Measurements from ENCODE around the gene TRIM24.
A peak's percentile ranks its signal among the peaks of the same experiment; 100 is the strongest.
"Not testable (repeated sequence)": the region's sequence is repeated elsewhere in the genome, so short reads cannot be mapped to it uniquely, and the experiment has no call there.

TRIM24 gene

DNA sequence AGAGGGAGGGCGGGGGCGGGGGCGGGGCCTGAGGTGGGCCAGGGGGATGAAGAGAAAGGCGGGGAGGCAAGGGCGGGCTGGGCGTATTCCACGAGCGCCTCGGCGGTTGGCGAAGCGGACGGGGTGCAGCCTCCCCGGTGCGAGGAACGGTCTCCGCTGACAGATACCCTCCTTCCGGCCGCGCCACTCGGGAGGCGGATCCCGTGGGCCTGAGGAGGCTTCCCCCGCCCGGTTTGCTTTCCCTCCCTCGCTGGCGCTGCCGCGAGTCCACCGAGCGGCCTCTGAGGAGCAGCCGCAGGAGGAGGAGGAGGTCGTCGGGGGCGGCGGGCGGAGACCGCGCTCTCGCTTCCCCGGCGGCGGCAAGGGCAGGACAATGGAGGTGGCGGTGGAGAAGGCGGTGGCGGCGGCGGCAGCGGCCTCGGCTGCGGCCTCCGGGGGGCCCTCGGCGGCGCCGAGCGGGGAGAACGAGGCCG, at the start of gene TRIM24:
Gene TRIM24 (plus strand): TSS at position 84 of the 473 bp plus-strand sequence. CDS start 290 bp downstream, at position 374.
- in situ Hi-C loops (cut with HindIII; ENCODE audit: low pct_unique_long_range_greater_than_20kb, low sequenced_read_pairs) = no loop called here
- peak in 1 of 2 experiments; percentile 93 for DNase-seq (ENCODE audit: low read depth in 1 of 2, low spot score in 1 of 2)

DNA sequence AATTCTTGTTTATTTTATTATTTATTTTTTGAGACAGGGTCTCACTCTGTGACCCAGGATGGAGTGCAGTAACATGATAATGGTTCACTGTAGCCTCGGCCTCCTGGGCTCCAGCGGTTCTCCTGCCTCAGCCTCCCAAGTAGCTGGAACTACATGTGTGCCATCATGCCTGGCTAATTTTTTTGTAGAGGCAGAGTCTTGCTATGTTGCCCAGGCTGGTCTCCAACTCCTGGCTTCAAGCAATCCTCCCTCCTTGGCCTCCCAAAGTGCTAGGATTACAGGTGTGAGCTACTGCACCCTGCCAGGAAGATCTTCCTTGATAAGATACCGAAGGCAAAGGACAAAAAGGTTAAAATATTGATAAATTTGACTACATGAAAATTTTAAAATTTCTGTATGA, 48.0 kb upstream of the TRIM24 start:
- DNase-seq (ENCODE audit: low read depth in 1 of 2, low spot score in 1 of 2); in situ Hi-C loops (cut with HindIII; ENCODE audit: low pct_unique_long_range_greater_than_20kb, low sequenced_read_pairs): not testable (repeated sequence)

More for the DNA sequence above, at the start of gene TRIM24:
- TF ChIP-seq JUND (IDR thresholded peaks at IDR 0.05; ENCODE audit: low read depth) = no peak

DNA sequence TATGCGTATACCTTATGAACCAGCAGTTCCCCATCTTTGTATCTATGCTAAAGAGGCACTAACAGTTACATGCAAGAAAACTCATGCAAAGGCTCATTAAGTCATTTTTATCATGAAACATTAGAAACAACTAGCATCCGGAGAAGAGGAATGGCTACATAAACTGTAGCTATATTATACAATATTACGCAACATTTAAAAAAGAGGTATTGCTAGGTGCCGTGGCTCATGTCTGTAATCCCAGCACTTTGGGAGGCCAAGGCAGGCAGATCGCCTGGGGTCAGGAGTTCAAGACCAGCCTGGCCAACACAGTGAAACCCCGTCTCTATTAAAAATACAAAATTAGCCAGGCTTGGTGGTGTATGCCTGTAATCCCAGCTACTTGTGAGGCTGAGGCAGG, 47.1 kb upstream of the TRIM24 start:
- DNase-seq (ENCODE audit: low read depth in 1 of 2, low spot score in 1 of 2); in situ Hi-C loops (cut with HindIII; ENCODE audit: low pct_unique_long_range_greater_than_20kb, low sequenced_read_pairs): not testable (repeated sequence)

DNA sequence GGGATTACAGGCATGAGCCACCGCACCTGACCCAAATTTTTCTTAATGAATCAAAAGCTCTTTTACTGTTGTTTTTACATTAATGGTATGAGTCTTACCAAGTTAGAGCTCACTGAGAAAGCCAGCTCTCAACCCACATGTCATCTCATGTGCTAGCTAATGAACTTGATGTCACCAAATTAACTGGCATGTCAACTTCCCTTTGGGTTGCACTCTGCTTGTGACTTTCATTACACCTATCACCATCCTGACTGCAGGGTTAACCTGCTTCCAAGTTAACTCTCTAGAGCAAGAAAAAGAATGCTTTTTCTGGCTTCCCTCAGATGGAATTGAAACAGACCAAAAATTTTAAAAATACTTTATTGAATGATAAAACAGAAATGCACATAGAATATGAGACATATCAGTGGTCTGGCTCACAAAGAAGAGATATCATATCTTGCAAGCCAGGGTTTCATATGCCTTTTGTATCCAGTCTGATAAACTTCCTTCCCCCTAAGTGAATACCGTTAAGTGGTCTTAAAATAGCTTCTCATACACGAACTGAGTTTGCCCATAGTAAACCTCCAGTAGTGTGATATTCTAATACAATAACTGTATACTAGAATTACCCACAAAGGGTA, 42.9 kb upstream of the TRIM24 start:
- no peak for TF ChIP-seq JUND (IDR thresholded peaks at IDR 0.05; ENCODE audit: low read depth)
- in situ Hi-C loops (cut with HindIII; ENCODE audit: low pct_unique_long_range_greater_than_20kb, low sequenced_read_pairs) = no loop called here
- no peak for DNase-seq (ENCODE audit: low read depth in 1 of 2, low spot score in 1 of 2)

DNA sequence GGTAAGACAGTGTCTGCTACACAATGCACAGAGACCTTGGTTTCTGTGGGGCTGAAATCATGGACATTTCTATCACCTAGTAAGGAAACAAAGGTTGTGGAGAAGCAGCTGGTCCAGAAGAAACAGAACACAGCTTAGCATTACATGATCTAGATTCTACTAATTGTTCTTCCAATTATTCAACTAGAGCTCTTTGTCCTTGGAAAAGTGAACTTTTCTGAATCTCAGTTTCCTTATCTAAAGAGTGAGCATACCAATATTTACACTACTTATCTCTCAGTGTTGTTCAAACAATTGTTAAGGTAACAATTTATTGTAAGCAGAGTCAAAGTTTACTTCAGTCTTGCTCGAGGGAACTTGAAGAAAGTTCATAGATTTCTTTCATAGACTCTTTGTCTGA, 42.3 kb upstream of the TRIM24 start:
- no peak for TF ChIP-seq JUND (IDR thresholded peaks at IDR 0.05; ENCODE audit: low read depth)
- in situ Hi-C loops (cut with HindIII; ENCODE audit: low pct_unique_long_range_greater_than_20kb, low sequenced_read_pairs) = no loop called here
- no peak for DNase-seq (ENCODE audit: low read depth in 1 of 2, low spot score in 1 of 2)

DNA sequence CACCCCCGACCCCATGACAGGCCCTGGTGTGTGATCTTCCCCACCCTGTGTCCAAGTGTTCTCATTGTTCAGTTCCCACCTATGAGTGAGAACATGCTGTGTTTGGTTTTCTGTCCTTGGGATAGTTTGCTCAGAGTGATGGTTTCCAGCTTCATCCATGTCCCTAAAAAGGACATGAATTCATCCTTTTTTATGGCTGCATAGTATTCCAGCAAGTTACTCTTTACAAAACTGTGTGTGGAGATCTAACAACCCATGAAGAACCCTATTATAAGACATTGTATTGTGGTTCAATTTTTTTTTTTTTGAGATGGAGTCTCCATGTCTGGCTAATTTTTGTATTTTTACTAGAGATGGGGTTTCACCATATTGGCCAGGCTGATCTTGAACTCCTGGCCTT, 41.7 kb upstream of the TRIM24 start:
- in situ Hi-C loops (cut with HindIII; ENCODE audit: low pct_unique_long_range_greater_than_20kb, low sequenced_read_pairs) = not testable (repeated sequence)

DNA sequence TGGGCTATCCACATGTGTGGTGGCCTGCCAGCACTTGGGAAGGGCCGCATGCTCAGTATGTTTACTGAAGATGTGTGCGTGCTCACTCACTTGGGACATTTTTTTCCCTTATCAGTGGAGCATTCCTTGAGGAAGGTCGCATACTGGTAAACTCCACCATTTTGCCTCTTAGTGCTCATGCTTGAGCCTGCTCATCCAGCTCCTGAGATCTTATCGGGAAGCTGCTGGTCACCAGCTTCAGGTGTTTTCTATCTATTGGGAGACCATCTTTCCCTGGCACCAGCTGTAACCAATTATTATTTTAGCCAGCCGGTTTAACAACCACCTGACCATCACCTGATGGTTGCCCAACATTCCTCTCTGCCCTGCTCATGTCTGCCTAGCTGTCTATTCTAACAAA, 35.0 kb upstream of the TRIM24 start:
- peak in 1 of 2 experiments; percentile 3 for DNase-seq (ENCODE audit: low read depth in 1 of 2, low spot score in 1 of 2)
- in situ Hi-C loops (cut with HindIII; ENCODE audit: low pct_unique_long_range_greater_than_20kb, low sequenced_read_pairs) = no loop called here
- no peak for TF ChIP-seq JUND (IDR thresholded peaks at IDR 0.05; ENCODE audit: low read depth)

More for the DNA sequence above, 41.7 kb upstream of the TRIM24 start:
- not testable (repeated sequence) for DNase-seq (ENCODE audit: low read depth in 1 of 2, low spot score in 1 of 2)

DNA sequence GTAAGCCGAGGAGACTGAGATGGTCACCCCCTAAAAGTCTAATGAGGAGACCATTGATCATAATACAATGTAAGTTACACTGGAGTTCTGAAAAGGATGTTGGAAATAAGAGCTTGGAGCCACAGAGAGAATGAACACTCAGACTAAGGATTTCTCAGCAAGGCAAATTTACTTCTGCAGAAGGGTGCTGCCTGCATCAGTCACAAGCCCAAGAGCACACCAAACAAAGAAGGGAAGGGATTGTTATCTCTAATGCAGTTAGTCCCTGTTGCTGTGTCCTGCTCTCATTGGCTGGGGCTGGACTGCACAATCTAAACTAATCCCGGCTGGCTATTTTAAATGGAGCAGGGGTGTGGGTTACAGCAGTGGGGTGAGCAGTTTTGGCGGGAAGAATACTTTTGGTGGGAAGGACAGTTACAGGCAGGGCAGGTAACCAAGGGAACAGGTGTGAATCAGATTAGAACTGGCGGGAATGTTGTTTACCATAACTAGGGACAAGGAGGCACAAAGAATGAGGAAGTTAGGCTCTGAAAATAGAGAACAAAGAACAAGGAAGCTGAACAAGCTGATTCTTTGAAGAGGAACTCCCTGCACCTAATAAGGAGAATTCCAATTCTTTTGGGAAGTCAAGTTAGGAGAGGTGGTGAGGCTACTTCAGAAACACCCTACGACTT, 30.3 kb upstream of the TRIM24 start:
- DNase-seq (ENCODE audit: low read depth in 1 of 2, low spot score in 1 of 2) = no peak
- in situ Hi-C loops (cut with HindIII; ENCODE audit: low pct_unique_long_range_greater_than_20kb, low sequenced_read_pairs) = no loop called here

DNA sequence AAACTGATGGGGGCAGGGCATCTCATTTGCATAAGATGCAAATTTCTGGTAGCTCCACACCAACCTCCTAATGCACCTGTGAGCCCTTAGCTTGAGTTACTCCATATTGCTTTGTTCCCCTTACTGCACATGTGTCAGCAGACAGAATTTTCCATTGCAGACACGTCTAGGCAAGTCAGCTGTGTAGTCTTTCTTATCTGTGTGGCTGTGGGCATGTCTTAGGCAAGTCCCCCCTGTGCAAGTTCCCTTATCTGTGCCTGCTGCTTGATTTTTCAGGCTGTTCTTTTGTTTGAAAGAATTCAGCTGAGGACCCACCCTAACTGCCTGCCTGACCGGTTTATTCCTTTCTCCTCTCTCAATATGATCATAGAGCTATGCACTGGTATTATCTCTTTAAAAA, 28.5 kb upstream of the TRIM24 start:
- no peak for TF ChIP-seq JUND (IDR thresholded peaks at IDR 0.05; ENCODE audit: low read depth)
- no peak for DNase-seq (ENCODE audit: low read depth in 1 of 2, low spot score in 1 of 2)
- in situ Hi-C loops (cut with HindIII; ENCODE audit: low pct_unique_long_range_greater_than_20kb, low sequenced_read_pairs) = no loop called here

More for the DNA sequence above, 30.3 kb upstream of the TRIM24 start:
- no peak for TF ChIP-seq JUND (IDR thresholded peaks at IDR 0.05; ENCODE audit: low read depth)

DNA sequence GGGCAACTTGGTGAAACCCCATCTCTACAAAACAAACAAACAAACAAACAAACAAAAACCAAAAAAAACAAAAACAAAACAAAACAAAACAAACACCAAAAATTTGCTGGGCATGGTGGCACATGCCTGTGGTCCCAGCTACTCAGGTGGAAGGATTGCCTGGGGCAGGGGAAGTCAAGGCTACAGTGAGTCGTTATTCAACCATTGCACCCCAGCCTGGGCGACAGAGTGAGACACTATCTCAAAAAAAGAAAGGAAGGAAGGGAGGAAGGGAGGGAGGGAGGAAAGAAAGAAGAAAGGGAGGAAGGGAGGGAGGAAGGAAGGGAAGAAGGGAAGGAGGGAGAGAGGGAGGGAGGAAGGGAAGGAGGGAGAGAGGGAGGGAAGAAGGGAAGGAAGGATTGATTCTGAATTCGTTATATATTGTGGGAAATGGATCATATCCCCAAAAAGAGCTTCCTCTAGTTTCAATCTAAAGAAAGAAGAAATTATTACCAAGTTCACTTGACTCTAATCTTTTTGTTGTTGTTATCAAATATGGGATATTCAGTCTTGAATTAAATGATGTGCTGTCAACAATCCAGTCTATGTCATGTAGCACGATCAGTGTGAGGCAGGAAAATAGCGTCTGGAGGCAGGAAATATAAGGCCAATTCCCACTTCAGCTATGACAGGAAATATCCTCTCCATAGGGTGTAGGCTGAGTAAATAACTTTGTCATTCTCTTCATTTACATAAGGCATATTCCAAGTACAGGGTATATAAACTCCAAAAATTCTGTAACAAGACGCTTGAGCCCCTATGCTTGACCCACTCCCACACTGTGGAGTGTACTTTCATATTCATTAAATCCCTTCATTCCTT, 26.2 kb upstream of the TRIM24 start:
- in situ Hi-C loops (cut with HindIII; ENCODE audit: low pct_unique_long_range_greater_than_20kb, low sequenced_read_pairs) = no loop called here
- no peak for DNase-seq (ENCODE audit: low read depth in 1 of 2, low spot score in 1 of 2)
- TF ChIP-seq JUND (IDR thresholded peaks at IDR 0.05; ENCODE audit: low read depth) = no peak

DNA sequence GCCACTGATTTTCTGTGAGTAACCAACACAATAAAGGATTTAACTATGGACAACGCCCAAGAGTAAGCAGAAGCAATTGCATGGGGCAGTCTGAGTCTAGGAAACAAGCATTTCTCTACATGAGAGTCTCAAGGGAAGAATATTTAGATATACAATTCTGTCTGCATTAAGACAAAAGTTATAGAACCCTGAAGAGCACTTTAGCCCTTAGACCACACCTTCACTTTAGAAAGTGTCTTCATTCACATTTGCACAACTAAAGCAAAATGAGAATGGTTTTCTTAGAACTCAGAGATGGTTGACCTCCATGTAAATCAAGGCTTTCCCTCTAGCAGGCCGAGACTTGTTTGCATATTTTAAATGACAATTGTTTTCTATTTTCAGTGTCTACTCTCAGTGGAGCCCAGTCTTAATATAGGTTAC, 25.5 kb upstream of the TRIM24 start:
- TF ChIP-seq JUND (IDR thresholded peaks at IDR 0.05; ENCODE audit: low read depth) = no peak
- no peak for DNase-seq (ENCODE audit: low read depth in 1 of 2, low spot score in 1 of 2)
- in situ Hi-C loops (cut with HindIII; ENCODE audit: low pct_unique_long_range_greater_than_20kb, low sequenced_read_pairs) = no loop called here

DNA sequence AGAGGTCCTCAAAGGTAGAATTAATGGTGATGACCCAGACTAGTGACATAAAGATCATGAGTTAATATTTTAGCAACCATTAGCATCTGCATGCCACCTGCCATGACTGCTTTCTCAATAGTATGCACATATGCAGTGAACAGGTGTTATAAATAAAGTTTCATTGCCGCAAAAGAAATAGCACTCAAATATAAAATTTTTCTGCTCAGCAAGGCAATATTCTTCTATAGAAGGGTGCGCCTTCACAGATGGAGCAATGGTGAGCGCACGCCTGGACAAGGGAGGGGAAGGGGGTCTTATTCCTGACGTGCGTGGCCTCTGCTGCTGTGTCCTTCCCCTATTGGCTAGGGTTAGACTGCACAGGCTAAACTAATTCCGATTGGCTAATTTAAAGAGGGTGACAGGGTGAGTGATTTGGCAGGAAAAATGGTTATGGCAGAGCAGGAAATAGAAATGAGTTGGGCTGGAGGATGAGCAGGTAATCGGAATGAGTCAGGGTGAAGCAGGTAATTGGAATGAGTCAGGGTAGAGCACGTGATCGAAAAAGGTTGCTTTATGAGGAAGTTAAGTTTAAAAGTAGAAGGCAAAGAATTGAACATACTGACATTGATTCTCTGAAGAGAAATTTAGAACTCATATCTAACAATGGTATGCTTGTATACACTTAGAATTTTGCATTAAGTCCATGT, 24.7 kb upstream of the TRIM24 start:
- DNase-seq (ENCODE audit: low read depth in 1 of 2, low spot score in 1 of 2) = no peak
- in situ Hi-C loops (cut with HindIII; ENCODE audit: low pct_unique_long_range_greater_than_20kb, low sequenced_read_pairs) = no loop called here
- TF ChIP-seq JUND (IDR thresholded peaks at IDR 0.05; ENCODE audit: low read depth) = no peak

Measured in T47D (cell line).